ENCODE results near the gene OSMR. TPM values are rescaled to one million over a fixed set of nuclear protein-coding genes. Genes with fewer than 3 reads are reported as not detected.

The OSMR gene
- total and polyA plus RNA-seq, 2 donors from 2014 or later = 12.9 to 118 TPM

- no peaks in the 10 kb centered on the region for H3K9me3 ChIP-seq (ENCODE audit: control insufficient read depth in 2 of 3, insufficient read depth in 1 of 3, low read length in 3 of 3)
- no peaks in the 10 kb centered on the region for H3K27me3 ChIP-seq (ENCODE audit: control insufficient read depth, insufficient read depth, low read length)
- intact Hi-C loops (cut with DNase I) = no loop called here
- peaks cover 0 to 6% (median 3%) of the 10 kb centered on the region in 3 donors for H3K4me1 ChIP-seq (ENCODE audit: control insufficient read depth in 2 of 3, insufficient read depth in 2 of 3, low read depth in 1 of 3, low read length in 3 of 3)
- no peak for DNase-seq
- TF ChIP-seq CTCF (IDR thresholded peaks at IDR 0.05; ENCODE audit: borderline replicate concordance, extremely low read depth, insufficient read depth) = no peak
- H3K9ac ChIP-seq (ENCODE audit: low read length in 3 of 3) = no peak overlapping the region
- no peak overlapping the region for H3K27ac ChIP-seq (ENCODE audit: low read depth in 2 of 2, low read length in 2 of 2)
- no peak for FAIRE-seq
- peaks cover 0 to 2% (median 0%) of the 10 kb centered on the region in 3 donors for H3K36me3 ChIP-seq (ENCODE audit: control insufficient read depth in 2 of 3, insufficient read depth in 3 of 3, low read length in 3 of 3)
- H3K4me3 ChIP-seq (ENCODE audit: low read length in 3 of 3) = no peak overlapping the region
These were observed 14.7 kb upstream of the OSMR start for GRCh38 chr5:38831117-38831516.

- intact Hi-C loops (cut with DNase I) = no loop called here
- peak; percentile 38 for TF ChIP-seq CTCF (IDR thresholded peaks at IDR 0.05; ENCODE audit: borderline replicate concordance, extremely low read depth, insufficient read depth)
- Histone ChIP-seq H3K9me3 (ENCODE audit: control insufficient read depth in 2 of 3, insufficient read depth in 1 of 3, low read length in 3 of 3) (no peaks in the 10 kb centered on the region), H3K9ac (ENCODE audit: low read length in 3 of 3) (peak overlapping the region in 1 of 3 donors; percentile 13), H3K36me3 (ENCODE audit: control insufficient read depth in 2 of 3, insufficient read depth in 3 of 3, low read length in 3 of 3) (peaks cover 0 to 2% (median 0%) of the 10 kb centered on the region in 3 donors), H3K27me3 (ENCODE audit: control insufficient read depth, insufficient read depth, low read length) (no peaks in the 10 kb centered on the region), H3K4me1 (ENCODE audit: control insufficient read depth in 2 of 3, insufficient read depth in 2 of 3, low read depth in 1 of 3, low read length in 3 of 3) (peaks cover 0 to 6% (median 3%) of the 10 kb centered on the region in 3 donors), H3K4me3 (ENCODE audit: low read length in 3 of 3) (no peak overlapping the region), H3K27ac (ENCODE audit: low read depth in 2 of 2, low read length in 2 of 2) (no peak overlapping the region)
- no peak for FAIRE-seq
- DNase-seq = peak in 2 of 5 donors; percentile 43 to 64
These were observed 13.9 kb upstream of the OSMR start for GRCh38 chr5:38831909-38832308.

DNA sequence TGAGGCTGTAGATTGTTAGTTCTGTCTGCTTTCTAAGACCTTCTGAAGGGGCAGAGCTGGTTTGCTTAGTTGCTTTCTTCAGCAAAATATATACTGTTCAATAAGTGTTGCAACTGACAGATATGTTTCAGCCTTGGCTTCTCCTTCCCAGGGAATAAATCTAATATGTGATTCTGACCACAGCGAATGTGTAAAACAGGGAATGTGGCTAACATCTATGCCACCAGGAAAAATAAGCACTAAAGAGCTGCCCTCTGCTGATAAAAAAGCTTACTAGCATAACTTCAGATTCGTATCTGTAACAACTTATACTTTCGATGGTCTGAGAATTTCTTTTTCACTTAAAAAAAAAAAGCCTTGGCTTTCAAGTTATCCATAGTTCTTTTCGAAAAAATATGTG is 13.0 kb upstream of the OSMR start:
- Histone ChIP-seq H3K4me3 (ENCODE audit: low read length in 3 of 3) (no peak overlapping the region), H3K9ac (ENCODE audit: low read length in 3 of 3) (no peak overlapping the region), H3K27ac (ENCODE audit: low read depth in 2 of 2, low read length in 2 of 2) (no peak overlapping the region), H3K27me3 (ENCODE audit: control insufficient read depth, insufficient read depth, low read length) (no peaks in the 10 kb centered on the region), H3K9me3 (ENCODE audit: control insufficient read depth in 2 of 3, insufficient read depth in 1 of 3, low read length in 3 of 3) (no peaks in the 10 kb centered on the region), H3K36me3 (ENCODE audit: control insufficient read depth in 2 of 3, insufficient read depth in 3 of 3, low read length in 3 of 3) (no peaks in the 10 kb centered on the region), H3K4me1 (ENCODE audit: control insufficient read depth in 2 of 3, insufficient read depth in 2 of 3, low read depth in 1 of 3, low read length in 3 of 3) (peaks cover 0 to 6% (median 3%) of the 10 kb centered on the region in 3 donors)
- TF ChIP-seq CTCF (IDR thresholded peaks at IDR 0.05; ENCODE audit: borderline replicate concordance, extremely low read depth, insufficient read depth) = no peak
- FAIRE-seq (no peak), DNase-seq (no peak)
- intact Hi-C loops (cut with DNase I) = no loop called here

DNA sequence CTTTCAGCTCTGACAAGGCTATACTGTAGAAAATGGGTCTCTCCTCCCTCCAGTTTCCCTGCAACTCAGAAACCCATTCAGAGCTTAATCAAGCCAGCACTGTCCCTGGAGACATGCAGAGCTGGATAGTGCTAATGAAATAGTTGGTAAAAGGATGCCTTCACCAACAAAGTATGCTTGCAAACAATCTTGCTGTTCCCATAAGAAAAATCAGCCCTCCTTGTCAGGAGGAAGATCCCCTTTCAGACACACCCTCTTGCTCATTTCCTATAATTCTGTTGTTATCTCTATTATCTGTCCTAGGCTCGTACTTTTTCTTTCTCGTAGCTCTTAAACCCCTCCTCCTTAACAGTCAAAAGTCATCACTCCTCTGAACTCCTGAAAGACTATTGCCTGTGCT is 9.9 kb upstream of the OSMR start:
- no peak overlapping the region for H3K9ac ChIP-seq (ENCODE audit: low read length in 3 of 3)
- intact Hi-C loops (cut with DNase I) = no loop called here
- DNase-seq = no peak
- H3K4me3 ChIP-seq (ENCODE audit: low read length in 3 of 3) = no peak overlapping the region
- TF ChIP-seq CTCF (IDR thresholded peaks at IDR 0.05; ENCODE audit: borderline replicate concordance, extremely low read depth, insufficient read depth) = no peak
- H3K27ac ChIP-seq (ENCODE audit: low read depth in 2 of 2, low read length in 2 of 2) = peak overlapping the region in 1 of 2 donors; percentile 35
- no peak for FAIRE-seq
- H3K36me3 ChIP-seq (ENCODE audit: control insufficient read depth in 2 of 3, insufficient read depth in 3 of 3, low read length in 3 of 3) = no peaks in the 10 kb centered on the region
- no peaks in the 10 kb centered on the region for H3K27me3 ChIP-seq (ENCODE audit: control insufficient read depth, insufficient read depth, low read length)
- peaks cover 0 to 6% (median 3%) of the 10 kb centered on the region in 3 donors for H3K4me1 ChIP-seq (ENCODE audit: control insufficient read depth in 2 of 3, insufficient read depth in 2 of 3, low read depth in 1 of 3, low read length in 3 of 3)
- H3K9me3 ChIP-seq (ENCODE audit: control insufficient read depth in 2 of 3, insufficient read depth in 1 of 3, low read length in 3 of 3) = no peaks in the 10 kb centered on the region
